HUES48 (cell line): Measurements from ENCODE around the gene TSC2.
"Not testable (repeated sequence)": the region's sequence is repeated elsewhere in the genome, so short reads cannot be mapped to it uniquely, and the experiment has no call there.

Source experiments
- H3K27ac ChIP-seq: one replicate; pipeline ENCODE4 v1.7.0; 2013; ENCODE audit warnings: low read depth, low read length, inconsistent platforms
- H3K27me3 ChIP-seq: 2 replicates; pipeline ENCODE4 v1.6.1; 2013; ENCODE audit warnings: mild to moderate bottlenecking, low read length; ENCODE audit not compliant: control insufficient read depth, insufficient read depth
- H3K36me3 ChIP-seq: 2 replicates; pipeline ENCODE4 v1.6.1; 2013; ENCODE audit warnings: low read length; ENCODE audit not compliant: control insufficient read depth, insufficient read depth
- H3K4me1 ChIP-seq: 2 replicates; pipeline ENCODE4 v1.6.1; 2013; ENCODE audit warnings: mild to moderate bottlenecking, low read length; ENCODE audit not compliant: control insufficient read depth, insufficient read depth
- H3K4me3 ChIP-seq: 2 replicates; pipeline ENCODE4 v1.5.1; 2013; ENCODE audit warnings: mild to moderate bottlenecking, low read depth, low read length
- H3K9ac ChIP-seq: 2 replicates; pipeline ENCODE4 v1.6.1; 2013; ENCODE audit warnings: mild to moderate bottlenecking, low read depth, low read length, moderate library complexity
- H3K9me3 ChIP-seq: 2 replicates; pipeline ENCODE4 v1.6.1; 2013; ENCODE audit warnings: low read length; ENCODE audit not compliant: control insufficient read depth, insufficient read depth

Gene TSC2

DNA sequence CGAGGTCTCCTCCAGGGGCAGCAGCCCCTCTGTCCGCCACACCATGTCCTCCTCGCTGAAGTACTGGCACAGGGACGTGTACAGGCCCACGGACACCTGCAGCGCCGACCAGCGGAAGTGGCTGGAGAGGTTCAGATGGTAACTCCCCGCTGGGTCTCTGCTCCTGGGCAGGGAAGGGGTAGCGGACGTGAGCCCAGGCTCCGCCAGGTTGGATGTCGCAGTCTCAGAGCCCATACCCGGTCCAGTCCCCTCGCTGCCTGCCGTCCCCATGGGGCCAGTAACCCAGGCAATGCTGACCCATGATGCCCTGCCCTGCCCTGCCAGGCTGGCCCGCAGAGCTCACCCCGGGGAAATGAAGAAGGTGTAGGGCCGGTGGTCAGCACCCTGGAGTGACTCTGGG lies 54.7 kb downstream of the TSC2 start:
- Histone ChIP-seq H3K4me1 (no peaks in the 10 kb centered on the region), H3K4me3 (no peak overlapping the region), H3K27ac (no peak overlapping the region), H3K9ac (no peak overlapping the region), H3K9me3 (no peaks in the 10 kb centered on the region), H3K36me3 (peaks cover 8% of the 10 kb centered on the region; the same call in 1 of the 2 replicates), H3K27me3 (no peaks in the 10 kb centered on the region)

- peaks cover 19% of the 10 kb centered on the region for H3K36me3 ChIP-seq
- H3K27ac ChIP-seq, H3K4me1 ChIP-seq, H3K9me3 ChIP-seq, H3K27me3 ChIP-seq, H3K9ac ChIP-seq, H3K4me3 ChIP-seq: not testable (repeated sequence)
These were observed 56.7 kb downstream of the TSC2 start for GRCh38 chr16:2104464-2104863.

GRCh38 chr16:2105291-2105690 lies 57.5 kb downstream of the TSC2 start:
- not testable (repeated sequence) for H3K4me3 ChIP-seq, H3K9ac ChIP-seq, H3K9me3 ChIP-seq, H3K27me3 ChIP-seq, H3K4me1 ChIP-seq, H3K27ac ChIP-seq
- peaks cover 23% of the 10 kb centered on the region for H3K36me3 ChIP-seq

DNA sequence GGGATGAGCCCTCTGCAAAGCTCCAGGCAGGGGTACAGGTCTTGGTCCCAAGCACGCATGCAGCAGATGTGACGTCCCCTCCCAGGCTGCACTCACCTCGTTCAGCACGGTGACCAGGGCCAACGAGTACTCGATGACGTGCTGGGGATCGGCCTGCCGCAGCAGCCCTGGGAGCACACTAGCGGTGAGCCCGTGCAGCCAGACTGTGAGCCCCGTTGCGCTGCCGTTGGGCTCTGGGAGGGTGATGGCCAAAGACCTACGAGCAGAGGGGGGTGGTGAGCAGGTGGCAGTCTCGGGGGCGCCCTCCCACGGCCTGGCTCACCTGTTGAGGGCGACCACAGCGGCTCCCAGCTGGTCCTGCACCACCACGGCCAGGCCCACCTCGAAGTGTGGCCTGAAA lies 58.0 kb downstream of the TSC2 start:
- not testable (repeated sequence) for H3K4me1 ChIP-seq

GRCh38 chr16:2106211-2106610 lies 58.4 kb downstream of the TSC2 start:
- H3K9me3 ChIP-seq, H3K27me3 ChIP-seq, H3K4me1 ChIP-seq, H3K4me3 ChIP-seq, H3K9ac ChIP-seq, H3K27ac ChIP-seq: not testable (repeated sequence)
- peaks cover 30% of the 10 kb centered on the region for H3K36me3 ChIP-seq

More for the DNA sequence above, 58.0 kb downstream of the TSC2 start:
- not testable (repeated sequence) for H3K4me3 ChIP-seq, H3K27ac ChIP-seq, H3K9ac ChIP-seq, H3K9me3 ChIP-seq, H3K27me3 ChIP-seq
- H3K36me3 ChIP-seq, result peaks cover 27% of the 10 kb centered on the region

DNA sequence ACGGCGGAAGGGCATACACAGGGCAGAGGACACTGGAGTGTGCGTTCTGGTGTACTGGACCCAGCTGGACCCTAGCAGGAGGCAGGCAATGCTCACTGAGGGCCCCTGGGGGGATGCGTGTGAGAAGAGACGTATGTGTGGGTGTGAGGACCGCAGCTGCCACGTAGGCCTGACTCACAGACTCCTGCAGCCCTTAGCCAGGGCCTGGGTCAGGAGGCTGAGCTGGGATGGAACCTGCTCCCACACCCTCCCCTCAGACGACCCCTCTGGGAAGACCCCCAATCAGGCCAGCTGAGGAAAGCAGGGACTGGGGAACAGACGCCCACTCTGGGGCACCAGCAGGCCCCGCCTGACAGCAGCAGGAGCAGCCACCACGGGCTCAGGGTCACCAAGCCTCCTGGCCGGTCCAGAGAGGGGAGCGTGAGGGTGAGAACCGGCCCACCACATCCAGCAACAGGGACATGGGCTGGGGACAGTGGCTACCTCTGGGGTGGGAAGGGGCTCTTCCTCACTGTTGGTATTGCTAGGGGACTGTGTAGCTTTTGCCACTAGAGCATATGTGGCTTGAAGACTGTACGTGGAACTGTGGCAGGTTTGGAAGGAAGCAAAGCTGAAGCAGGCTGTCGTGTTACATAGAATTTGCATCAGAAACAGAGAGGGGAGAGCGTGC lies 59.5 kb downstream of the TSC2 start:
- H3K9me3 ChIP-seq, H3K27ac ChIP-seq, H3K9ac ChIP-seq, H3K4me1 ChIP-seq, H3K4me3 ChIP-seq, H3K27me3 ChIP-seq: not testable (repeated sequence)
- H3K36me3 ChIP-seq, result peaks cover 26% of the 10 kb centered on the region

- not testable (repeated sequence) for H3K4me1 ChIP-seq, H3K9me3 ChIP-seq, H3K27me3 ChIP-seq, H3K9ac ChIP-seq, H3K4me3 ChIP-seq, H3K27ac ChIP-seq
- H3K36me3 ChIP-seq, result peaks cover 22% of the 10 kb centered on the region
These were observed 60.0 kb downstream of the TSC2 start for GRCh38 chr16:2107791-2108125.

- H3K4me3 ChIP-seq, result not testable (repeated sequence)
These were observed 60.9 kb downstream of the TSC2 start for GRCh38 chr16:2108446-2109270.

GRCh38 chr16:2109271-2109580 lies 61.4 kb downstream of the TSC2 start:
- not testable (repeated sequence) for H3K9ac ChIP-seq, H3K27me3 ChIP-seq, H3K9me3 ChIP-seq, H3K27ac ChIP-seq, H3K4me1 ChIP-seq, H3K4me3 ChIP-seq
- peaks cover 22% of the 10 kb centered on the region for H3K36me3 ChIP-seq

More at GRCh38 chr16:2108446-2109270, 60.9 kb downstream of the TSC2 start:
- H3K27me3 ChIP-seq, H3K27ac ChIP-seq, H3K9ac ChIP-seq, H3K9me3 ChIP-seq, H3K4me1 ChIP-seq: not testable (repeated sequence)
- H3K36me3 ChIP-seq, result peaks cover 22% of the 10 kb centered on the region

GRCh38 chr16:2109872-2110271 lies 62.1 kb downstream of the TSC2 start:
- not testable (repeated sequence) for H3K27ac ChIP-seq, H3K27me3 ChIP-seq, H3K9ac ChIP-seq, H3K4me3 ChIP-seq, H3K4me1 ChIP-seq, H3K9me3 ChIP-seq
- H3K36me3 ChIP-seq, result peaks cover 22% of the 10 kb centered on the region

- H3K4me1 ChIP-seq, H3K9ac ChIP-seq, H3K4me3 ChIP-seq, H3K27me3 ChIP-seq, H3K9me3 ChIP-seq, H3K27ac ChIP-seq: not testable (repeated sequence)
- H3K36me3 ChIP-seq, result peaks cover 22% of the 10 kb centered on the region
These were observed 62.7 kb downstream of the TSC2 start for GRCh38 chr16:2110332-2111008.
